ENCODE results near the gene RAI1. TPM values are rescaled to one million over a fixed set of nuclear protein-coding genes. Genes with fewer than 3 reads are reported as not detected.

The RAI1 gene
- total RNA-seq, 1 donor from 2014 or later, result 31.1 TPM

DNA sequence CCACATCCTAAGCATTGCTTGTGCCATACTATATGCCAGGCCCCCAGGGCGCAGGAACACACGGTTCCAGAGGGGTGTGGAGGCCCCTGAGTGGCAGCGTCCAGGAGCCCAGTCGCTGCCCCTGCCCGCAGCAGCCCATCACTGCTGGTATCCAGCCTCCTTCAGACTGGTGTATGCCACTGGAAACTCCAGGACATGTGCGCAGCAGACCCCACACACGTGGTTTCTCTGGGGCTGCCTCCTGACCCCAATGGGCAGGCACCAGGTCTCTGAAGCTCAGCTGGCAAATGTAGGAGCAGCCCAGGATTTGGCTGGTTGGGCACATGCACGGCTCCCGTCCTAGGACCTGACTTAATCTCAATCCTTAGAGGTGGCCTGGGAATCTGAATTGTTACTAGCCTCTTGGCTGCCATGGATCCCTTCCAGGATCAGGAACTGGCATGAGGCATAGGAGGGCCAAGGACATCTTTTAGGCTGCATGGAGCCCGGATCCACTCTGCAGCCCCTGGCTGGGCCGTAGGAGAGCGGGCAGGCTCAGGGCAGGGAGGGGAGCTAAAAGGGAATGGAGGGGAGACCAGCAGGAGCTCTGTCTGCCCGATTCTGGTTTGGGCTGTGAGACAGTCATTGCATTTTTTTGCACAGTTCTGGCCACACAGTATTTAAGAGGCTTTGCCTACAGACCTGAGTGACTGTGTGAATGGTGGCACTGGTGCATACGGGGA, 62.3 kb downstream of the RAI1 start:
- Histone ChIP-seq H3K4me3 (no peak overlapping the region), H3K9me3 (no peaks in the 10 kb centered on the region), H3K36me3 (no peaks in the 10 kb centered on the region), H3K27me3 (ENCODE audit: low read depth) (no peaks in the 10 kb centered on the region), H3K27ac (no peak overlapping the region), H3K4me1 (peaks cover 40% of the 10 kb centered on the region)
- ATAC-seq (no peak), DNase-seq (no peak)
- TF ChIP-seq, protein P1, sequence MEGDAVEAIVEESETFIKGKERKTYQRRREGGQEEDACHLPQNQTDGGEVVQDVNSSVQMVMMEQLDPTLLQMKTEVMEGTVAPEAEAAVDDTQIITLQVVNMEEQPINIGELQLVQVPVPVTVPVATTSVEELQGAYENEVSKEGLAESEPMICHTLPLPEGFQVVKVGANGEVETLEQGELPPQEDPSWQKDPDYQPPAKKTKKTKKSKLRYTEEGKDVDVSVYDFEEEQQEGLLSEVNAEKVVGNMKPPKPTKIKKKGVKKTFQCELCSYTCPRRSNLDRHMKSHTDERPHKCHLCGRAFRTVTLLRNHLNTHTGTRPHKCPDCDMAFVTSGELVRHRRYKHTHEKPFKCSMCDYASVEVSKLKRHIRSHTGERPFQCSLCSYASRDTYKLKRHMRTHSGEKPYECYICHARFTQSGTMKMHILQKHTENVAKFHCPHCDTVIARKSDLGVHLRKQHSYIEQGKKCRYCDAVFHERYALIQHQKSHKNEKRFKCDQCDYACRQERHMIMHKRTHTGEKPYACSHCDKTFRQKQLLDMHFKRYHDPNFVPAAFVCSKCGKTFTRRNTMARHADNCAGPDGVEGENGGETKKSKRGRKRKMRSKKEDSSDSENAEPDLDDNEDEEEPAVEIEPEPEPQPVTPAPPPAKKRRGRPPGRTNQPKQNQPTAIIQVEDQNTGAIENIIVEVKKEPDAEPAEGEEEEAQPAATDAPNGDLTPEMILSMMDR (IDR thresholded peaks at IDR 0.05), result no peak
- intact Hi-C loops (cut with DNase I), result no loop called here

DNA sequence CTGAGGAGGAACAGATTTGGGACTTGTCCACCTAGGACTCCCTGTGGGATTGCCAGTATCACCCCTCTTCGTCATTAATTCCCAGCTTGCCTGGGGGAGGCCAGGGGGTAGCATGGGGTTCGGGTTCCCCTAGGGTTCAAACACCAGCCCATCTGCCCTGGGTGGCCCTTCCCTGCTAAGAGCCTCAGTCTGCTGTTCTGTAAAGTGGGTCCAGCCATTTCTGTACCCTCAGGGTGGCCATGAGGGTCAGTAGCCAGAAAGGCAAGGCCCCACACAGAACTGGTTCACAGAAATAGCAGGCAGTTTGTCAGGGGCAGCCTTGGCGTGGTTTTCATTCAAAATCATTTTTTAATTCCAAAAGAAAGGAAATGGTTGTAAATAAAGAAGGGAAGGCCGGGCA, 62.9 kb downstream of the RAI1 start:
- H3K9me3 ChIP-seq, result no peaks in the 10 kb centered on the region
- intact Hi-C loops (cut with DNase I), result no loop called here
- TF ChIP-seq, protein P1 (IDR thresholded peaks at IDR 0.05), result no peak
- H3K27ac ChIP-seq, result no peak overlapping the region
- H3K4me3 ChIP-seq, result no peak overlapping the region
- no peaks in the 10 kb centered on the region for H3K27me3 ChIP-seq (ENCODE audit: low read depth)
- H3K36me3 ChIP-seq, result no peaks in the 10 kb centered on the region
- H3K4me1 ChIP-seq, result peaks cover 36% of the 10 kb centered on the region
- DNase-seq (no peak), ATAC-seq (no peak)

DNA sequence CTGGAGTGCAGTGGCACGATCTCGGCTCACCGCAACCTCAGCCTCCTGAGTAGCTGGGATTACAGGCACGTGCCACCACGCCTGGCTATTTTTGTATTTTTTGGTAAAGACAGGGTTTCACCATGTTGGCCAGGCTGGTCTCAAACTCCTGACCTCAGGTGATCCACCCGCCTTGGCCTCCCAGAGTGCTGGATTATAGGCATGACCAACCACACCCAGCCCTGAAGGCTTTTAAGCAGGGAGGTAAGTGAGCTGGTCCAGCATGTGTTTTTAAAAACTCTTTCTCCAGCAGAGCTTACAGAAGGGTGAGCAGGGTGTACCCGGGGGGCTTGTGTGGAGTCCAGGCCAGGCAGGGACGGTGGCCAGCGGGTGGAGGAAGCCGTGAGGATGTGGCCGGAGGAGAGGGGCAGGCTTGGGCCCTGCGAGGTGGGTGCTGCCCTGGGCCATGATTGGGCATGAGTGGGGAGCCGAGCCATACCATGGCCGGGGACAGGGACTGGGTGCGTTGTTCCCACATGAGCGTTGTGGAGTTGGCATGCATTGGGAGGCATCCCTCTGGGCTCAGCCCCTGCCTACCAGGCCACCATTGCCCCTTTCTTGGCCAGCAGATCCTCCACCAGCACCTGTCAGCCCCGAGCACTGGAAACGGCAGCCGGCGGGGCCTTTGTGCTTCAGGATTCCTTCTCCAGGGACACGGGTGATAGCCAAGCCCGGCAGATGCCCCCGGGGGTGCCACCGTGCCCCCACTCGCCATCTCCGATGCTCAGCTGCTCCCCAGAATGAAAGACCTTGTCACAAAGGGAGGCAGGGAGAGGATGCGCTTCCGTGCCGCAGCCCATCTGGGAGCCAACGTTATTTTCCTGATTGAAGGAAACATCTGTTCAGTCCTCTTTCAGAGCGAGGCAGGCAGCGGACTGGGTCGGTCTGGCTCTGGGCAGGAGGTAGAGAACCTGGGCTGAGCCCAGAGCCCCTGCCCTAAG, 64.5 kb downstream of the RAI1 start:
- Histone ChIP-seq H3K27me3 (ENCODE audit: low read depth) (no peaks in the 10 kb centered on the region), H3K4me3 (no peak overlapping the region), H3K9me3 (no peaks in the 10 kb centered on the region), H3K27ac (no peak overlapping the region), H3K4me1 (peaks cover 36% of the 10 kb centered on the region), H3K36me3 (no peaks in the 10 kb centered on the region)
- TF ChIP-seq, protein P1 (IDR thresholded peaks at IDR 0.05), result no peak
- ATAC-seq (no peak), DNase-seq (no peak)
- intact Hi-C loops (cut with DNase I), result no loop called here

DNA sequence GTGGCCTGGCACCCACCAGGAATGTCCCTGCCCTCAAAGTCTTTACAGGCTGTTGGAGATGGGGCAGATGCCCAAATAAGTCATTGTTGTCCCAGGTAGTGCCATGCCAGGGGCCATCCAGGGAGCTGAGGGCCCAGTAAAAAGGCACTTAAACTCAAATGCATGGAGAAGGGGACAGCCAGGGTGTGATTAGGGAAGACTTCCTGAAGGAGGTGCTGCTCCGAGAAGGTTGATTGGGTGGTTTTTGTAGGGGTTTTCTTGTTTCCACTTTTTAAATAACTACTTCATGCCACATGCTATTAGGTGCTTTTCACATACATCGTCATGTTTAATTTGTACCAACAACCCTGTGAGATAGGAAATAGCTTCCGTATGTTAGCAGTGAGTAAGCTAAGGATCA, 66.9 kb downstream of the RAI1 start:
- ATAC-seq, result no peak
- TF ChIP-seq, protein P1 (IDR thresholded peaks at IDR 0.05), result no peak
- no peak overlapping the region for H3K27ac ChIP-seq
- DNase-seq, result no peak
- no peak overlapping the region for H3K4me3 ChIP-seq
- H3K36me3 ChIP-seq, result no peaks in the 10 kb centered on the region
- H3K9me3 ChIP-seq, result no peaks in the 10 kb centered on the region
- peaks cover 38% of the 10 kb centered on the region for H3K4me1 ChIP-seq
- H3K27me3 ChIP-seq (ENCODE audit: low read depth), result no peaks in the 10 kb centered on the region
- intact Hi-C loops (cut with DNase I), result no loop called here

DNA sequence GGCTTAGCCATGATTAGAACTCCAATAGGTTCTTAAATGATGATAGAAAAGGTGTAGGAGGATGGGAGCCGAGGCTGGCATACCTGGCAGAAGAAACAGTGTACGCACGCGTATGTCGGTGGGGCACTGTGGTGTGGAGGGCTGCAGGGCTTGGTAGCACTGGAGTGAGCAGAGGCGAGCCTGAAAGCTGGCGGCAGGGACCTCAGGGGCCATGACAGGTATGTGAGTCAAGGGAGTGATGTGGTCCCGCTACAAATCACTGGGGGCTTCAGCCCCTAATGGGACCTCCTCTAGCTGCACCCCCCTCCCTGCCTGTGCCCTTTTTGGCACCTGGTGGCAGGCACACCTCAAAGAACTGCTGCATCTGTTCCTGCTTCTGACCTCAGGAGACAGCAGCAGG, 67.3 kb downstream of the RAI1 start:
- TF ChIP-seq, protein P1 (IDR thresholded peaks at IDR 0.05), result no peak
- H3K27ac ChIP-seq, result no peak overlapping the region
- intact Hi-C loops (cut with DNase I), result no loop called here
- H3K9me3 ChIP-seq, result no peaks in the 10 kb centered on the region
- no peak for ATAC-seq
- H3K4me3 ChIP-seq, result no peak overlapping the region
- H3K27me3 ChIP-seq (ENCODE audit: low read depth), result no peaks in the 10 kb centered on the region
- DNase-seq, result no peak
- H3K4me1 ChIP-seq, result peaks cover 42% of the 10 kb centered on the region
- H3K36me3 ChIP-seq, result no peaks in the 10 kb centered on the region
